Fibroblast of skin of back (primary cell): Measurements from ENCODE around the gene NUP54. TPM values are rescaled to one million over a fixed set of nuclear protein-coding genes. Genes with fewer than 3 reads are reported as not detected.

ENCODE experiments used
- DNase-seq: peaks from one replicate; pipeline ENCODE4 v3.0.0-alpha.2; 2013
- polyA plus RNA-seq, 2 experiments: library from polyadenylated mRNA; unstranded; fragments of 120-200 nt; gene quantifications; one replicate each; pipeline ENCODE4 v1.2.1, GENCODE V29; 2013; ENCODE audit not compliant: insufficient read length in 2 of 2

NUP54 gene
- 35.8 TPM for polyA plus RNA-seq (2013, experiment 1 of 2; ENCODE audit: insufficient read length)
- 25.2 TPM for polyA plus RNA-seq (2013, experiment 2 of 2; ENCODE audit: insufficient read length)

GRCh38 chr4:76148142-76148865, at the start of gene NUP54:
Gene NUP54, minus strand, starts transcription at chr4:76148397. Its CDS starts 23 bp downstream, at chr4:76148374.
- DNase-seq: peak; percentile 94

- no peak for DNase-seq
Observed at GRCh38 chr4:76197031-76197743, 49.0 kb upstream of the NUP54 start.

- DNase-seq: no peak
Observed at GRCh38 chr4:76196376-76196775, 48.2 kb upstream of the NUP54 start.

- DNase-seq: no peak
Observed at GRCh38 chr4:76195326-76195725, 47.1 kb upstream of the NUP54 start.

- peak; percentile 94 for DNase-seq
Observed at GRCh38 chr4:76194325-76194724, 46.1 kb upstream of the NUP54 start.

GRCh38 chr4:76192236-76192635, 44.0 kb upstream of the NUP54 start:
- DNase-seq: no peak

GRCh38 chr4:76188557-76188956, 40.4 kb upstream of the NUP54 start:
- DNase-seq: peak; percentile 29

GRCh38 chr4:76188149-76188548, 40.0 kb upstream of the NUP54 start:
- peak; percentile 36 for DNase-seq

GRCh38 chr4:76187152-76187551, 39.0 kb upstream of the NUP54 start:
- no peak for DNase-seq

GRCh38 chr4:76182463-76182862, 34.3 kb upstream of the NUP54 start:
- DNase-seq: no peak

GRCh38 chr4:76179398-76180318, 31.5 kb upstream of the NUP54 start:
- DNase-seq: peak; percentile 71

- DNase-seq: no peak
Observed at GRCh38 chr4:76178296-76178695, 30.1 kb upstream of the NUP54 start.

- DNase-seq: no peak
Observed at GRCh38 chr4:76177709-76178108, 29.5 kb upstream of the NUP54 start.

GRCh38 chr4:76175336-76175735, 27.1 kb upstream of the NUP54 start:
- DNase-seq: no peak

GRCh38 chr4:76174216-76174615, 26.0 kb upstream of the NUP54 start:
- no peak for DNase-seq

- DNase-seq: no peak
Observed at GRCh38 chr4:76168688-76169087, 20.5 kb upstream of the NUP54 start.

- DNase-seq: no peak
Observed at GRCh38 chr4:76166480-76166879, 18.3 kb upstream of the NUP54 start.

GRCh38 chr4:76160355-76160754, 12.2 kb upstream of the NUP54 start:
- no peak for DNase-seq

GRCh38 chr4:76156635-76157034, 8.4 kb upstream of the NUP54 start:
- DNase-seq: no peak

- DNase-seq: no peak
Observed at GRCh38 chr4:76155979-76156378, 7.8 kb upstream of the NUP54 start.

- DNase-seq: no peak
Observed at GRCh38 chr4:76153356-76153755, 5.2 kb upstream of the NUP54 start.

- peak; percentile 86 for DNase-seq
Observed at GRCh38 chr4:76147454-76148141, 599 bp downstream of the NUP54 start.
